GM21723 (cell line): ENCODE measurements around the gene TNFSF18.
"Not testable (repeated sequence)": the region's sequence is repeated elsewhere in the genome, so short reads cannot be mapped to it uniquely, and the experiment has no call there.

Source experiments
- ATAC-seq: cut with Tn5 transposase; IDR thresholded peaks from one replicate; pipeline ENCODE4 v1.9.1; 2021; ENCODE audit warnings: mild to moderate bottlenecking, moderate library complexity; ENCODE audit not compliant: unreplicated experiment

TNFSF18 gene, protein sequence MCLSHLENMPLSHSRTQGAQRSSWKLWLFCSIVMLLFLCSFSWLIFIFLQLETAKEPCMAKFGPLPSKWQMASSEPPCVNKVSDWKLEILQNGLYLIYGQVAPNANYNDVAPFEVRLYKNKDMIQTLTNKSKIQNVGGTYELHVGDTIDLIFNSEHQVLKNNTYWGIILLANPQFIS

DNA sequence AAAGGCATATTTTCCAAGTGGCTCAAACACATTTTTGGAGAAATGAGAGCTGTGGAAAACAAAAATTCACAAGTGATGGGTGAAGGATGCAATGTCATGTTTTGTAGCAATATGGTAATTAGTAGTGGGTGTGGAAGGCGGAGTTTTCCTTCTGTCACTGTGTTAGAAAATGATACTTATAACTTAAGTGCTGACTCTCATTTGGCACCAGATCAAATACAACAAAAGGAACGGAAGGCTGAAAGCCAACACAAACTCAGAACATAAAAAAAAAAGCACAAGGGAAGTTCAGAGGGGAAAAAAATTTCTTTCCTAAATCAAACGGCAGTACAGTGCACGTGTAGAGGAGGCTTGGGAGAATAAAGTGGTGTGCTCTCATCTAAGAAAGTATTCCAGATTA lies at the start of gene TNFSF18:
Gene TNFSF18, minus strand, starts transcription at position 77 of the 400 bp plus-strand sequence. Its CDS starts 45 bp downstream, at position 32.
- no peak for ATAC-seq

DNA sequence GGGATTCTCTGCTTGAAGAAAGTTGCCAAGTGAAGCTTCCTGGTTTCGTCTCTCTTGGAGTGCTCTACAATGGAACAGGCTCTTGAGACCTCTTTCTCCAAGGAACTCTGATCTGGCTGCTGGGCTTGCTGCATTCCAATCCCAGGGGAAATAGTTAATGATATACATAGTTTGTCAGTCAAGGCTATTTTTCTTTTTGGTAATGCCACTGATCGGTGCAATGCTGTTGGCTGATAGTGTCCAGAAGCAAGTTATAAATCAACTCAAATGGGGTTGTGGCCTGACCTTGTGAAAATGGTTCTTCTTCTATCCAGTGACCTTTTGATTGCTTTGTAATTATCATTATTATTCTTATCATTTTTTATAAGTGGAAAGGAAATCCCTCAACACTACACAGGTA lies 48.4 kb upstream of the TNFSF18 start:
- no peak for ATAC-seq

- no peak for ATAC-seq
These were observed 47.4 kb upstream of the TNFSF18 start for GRCh38 chr1:173098117-173098516.

- ATAC-seq = no peak
These were observed 46.3 kb upstream of the TNFSF18 start for GRCh38 chr1:173097001-173097400.

- no peak for ATAC-seq
These were observed 44.9 kb upstream of the TNFSF18 start for GRCh38 chr1:173095632-173096031.

DNA sequence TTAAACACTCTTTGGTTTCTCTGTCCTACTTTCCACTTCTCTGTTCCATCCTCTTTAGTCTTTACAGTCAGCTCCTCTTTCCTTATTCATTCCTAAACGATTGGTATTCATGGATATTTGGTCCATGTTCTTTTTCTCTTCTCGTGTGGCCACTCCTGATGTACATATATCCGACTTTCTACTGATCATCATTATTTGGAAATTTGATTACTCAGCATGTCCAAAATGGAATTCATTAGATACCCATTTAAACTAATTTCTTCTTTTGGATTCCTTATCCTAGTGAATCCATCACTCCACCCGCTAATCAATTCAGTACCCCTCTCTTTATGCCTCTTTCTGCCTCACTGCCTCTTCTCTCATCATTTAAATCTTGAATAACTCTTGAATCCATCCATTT lies 43.8 kb upstream of the TNFSF18 start:
- ATAC-seq = no peak

GRCh38 chr1:173093691-173094445 lies 43.1 kb upstream of the TNFSF18 start:
- no peak for ATAC-seq

GRCh38 chr1:173084292-173084691 lies 33.6 kb upstream of the TNFSF18 start:
- ATAC-seq = no peak

GRCh38 chr1:173082913-173083312 lies 32.2 kb upstream of the TNFSF18 start:
- no peak for ATAC-seq

DNA sequence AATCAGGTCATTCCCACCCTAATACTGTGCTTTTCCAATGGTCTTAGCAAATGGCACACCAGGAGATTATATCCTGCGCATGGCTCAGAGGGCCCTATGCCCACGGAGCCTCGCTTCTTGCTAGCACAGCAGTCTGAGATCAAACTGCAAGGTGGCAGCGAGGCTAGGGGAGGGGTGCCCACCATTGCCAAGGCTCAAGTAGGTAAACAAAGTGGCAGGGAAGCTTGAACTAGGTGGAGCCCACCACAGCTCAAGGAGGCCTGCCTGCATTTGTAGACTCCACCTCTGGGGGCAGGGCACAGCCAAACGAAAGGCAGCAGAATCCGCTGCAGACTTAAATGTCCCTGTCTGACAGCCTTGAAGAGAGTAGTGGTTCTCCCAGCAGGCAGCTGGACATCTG lies 23.5 kb upstream of the TNFSF18 start:
- not testable (repeated sequence) for ATAC-seq

DNA sequence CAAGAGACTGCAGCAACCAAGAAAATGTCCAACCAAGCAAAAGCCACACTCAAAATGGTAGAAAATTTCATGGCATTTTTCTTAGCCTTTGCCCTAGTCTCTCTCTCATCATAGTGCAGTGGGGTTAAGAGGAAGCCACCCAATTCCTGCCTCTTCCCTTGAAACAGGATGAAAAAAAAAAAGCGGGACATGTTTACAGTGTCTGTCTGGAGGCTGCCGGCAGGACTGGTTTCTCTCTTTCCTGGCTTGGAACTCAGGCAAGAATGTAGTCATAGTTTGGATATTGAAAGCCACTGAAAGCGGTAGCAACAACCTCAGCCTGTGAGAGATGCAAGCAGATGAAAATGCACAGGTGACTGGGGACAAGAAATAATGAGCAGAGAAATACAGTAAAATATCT lies 13.3 kb upstream of the TNFSF18 start:
- ATAC-seq = no peak

- ATAC-seq = no peak
These were observed 12.4 kb upstream of the TNFSF18 start for GRCh38 chr1:173063171-173063570.

- ATAC-seq = no peak
These were observed 11.6 kb upstream of the TNFSF18 start for GRCh38 chr1:173062150-173062938.

- ATAC-seq = no peak
These were observed 7.8 kb upstream of the TNFSF18 start for GRCh38 chr1:173058556-173058955.

- ATAC-seq = no peak
These were observed 7.2 kb upstream of the TNFSF18 start for GRCh38 chr1:173057984-173058383.

DNA sequence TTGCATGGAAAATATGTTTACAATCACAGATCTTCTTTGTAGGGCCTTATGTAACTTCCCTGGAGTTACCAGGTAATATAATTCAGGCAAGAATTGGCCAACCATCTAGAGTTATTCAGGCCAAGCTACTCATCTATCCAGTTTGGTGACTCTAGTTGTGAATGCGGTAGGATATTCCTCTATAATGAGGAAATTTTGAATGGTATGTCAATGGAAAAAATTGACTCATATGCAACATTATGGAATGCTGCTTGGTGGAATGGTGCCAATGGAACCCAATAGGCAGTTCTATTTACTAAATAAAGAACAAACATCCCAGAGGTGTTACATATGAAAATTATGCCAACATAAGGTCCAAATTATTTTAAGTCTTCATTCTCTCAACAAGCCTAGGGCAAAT lies 5.6 kb upstream of the TNFSF18 start:
- ATAC-seq = no peak

DNA sequence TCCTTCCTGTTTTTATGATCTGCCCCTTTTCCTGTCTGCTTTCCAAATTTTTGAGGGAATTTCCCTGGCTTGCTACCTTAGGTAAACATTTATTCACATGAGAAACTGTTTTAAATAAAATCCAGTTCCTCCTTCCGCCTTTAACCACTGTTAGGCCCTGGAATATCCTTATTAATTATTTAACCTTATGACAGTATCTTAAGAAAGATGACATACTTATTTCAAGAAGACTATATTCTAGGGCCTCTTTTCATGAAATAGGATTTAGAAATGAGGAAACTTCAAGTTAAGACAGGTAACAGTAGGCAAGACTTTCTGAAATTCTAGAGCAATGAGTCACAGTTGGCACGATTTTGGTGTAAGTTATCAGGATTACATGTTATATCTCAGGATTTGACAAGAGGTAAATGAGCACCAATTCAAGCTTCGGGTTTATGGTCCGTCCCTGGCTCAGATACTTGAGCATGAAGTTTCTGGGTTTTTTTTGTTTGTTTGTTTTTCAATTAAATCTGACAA lies 2.0 kb upstream of the TNFSF18 start:
- ATAC-seq = no peak

GRCh38 chr1:173049322-173049633 lies 1.5 kb downstream of the TNFSF18 start:
- ATAC-seq = no peak

DNA sequence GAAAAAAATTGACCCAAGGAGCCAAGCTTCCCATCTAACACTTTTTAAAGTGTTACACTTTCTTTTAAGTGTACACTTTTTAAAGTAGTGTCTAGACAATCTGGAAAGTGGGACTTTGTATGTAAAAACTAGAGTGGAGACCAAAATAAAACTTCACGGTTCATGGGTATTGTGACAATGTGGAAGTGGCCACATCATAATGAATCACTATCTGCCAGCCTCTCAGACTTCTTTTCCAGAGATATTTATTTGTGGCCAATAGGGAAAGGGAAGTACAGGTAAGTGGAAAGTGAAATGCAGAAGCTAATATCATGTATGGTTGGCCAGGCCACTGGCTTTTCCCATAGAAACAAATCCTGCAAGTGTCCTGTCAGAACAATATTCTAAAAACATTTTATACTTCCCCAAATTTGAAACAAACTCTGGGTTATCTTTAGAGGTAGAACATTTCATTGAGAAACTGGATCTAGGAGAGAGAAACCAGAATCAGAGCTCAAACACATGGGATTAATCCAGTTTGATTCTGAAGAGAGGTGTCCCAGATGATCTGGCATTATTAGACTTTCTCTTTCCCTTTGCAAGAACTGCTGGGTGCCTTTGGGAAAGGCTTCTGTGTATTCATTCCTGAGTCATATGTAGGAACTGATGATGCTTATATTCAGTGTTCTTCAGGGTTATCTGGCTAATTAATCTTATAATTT lies 2.0 kb downstream of the TNFSF18 start:
- no peak for ATAC-seq

- ATAC-seq = no peak
These were observed 6.1 kb downstream of the TNFSF18 start for GRCh38 chr1:173044656-173045055.

DNA sequence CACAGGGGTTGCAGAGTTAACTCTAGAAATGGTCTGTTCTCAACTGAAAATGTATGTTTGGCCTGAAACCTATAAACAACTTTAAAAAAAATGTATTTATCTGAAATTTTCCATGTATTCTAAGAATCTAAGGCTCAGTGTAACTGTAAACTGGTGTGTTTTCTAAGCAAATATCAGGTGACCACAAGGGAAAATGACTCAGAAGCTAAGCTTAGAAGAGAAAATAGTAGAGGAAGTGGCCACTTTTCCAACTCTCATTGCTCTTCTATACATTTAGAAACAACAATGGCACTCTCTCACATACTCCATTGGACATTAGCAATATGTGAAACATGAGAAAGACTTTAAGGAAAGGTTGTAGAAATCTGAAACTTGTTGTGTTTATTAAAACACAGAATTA lies 7.5 kb downstream of the TNFSF18 start:
- ATAC-seq = no peak
